HepG2 (cell line): ENCODE measurements around the gene CIAO3. TPM values are rescaled to one million over a fixed set of nuclear protein-coding genes. Genes with fewer than 3 reads are reported as not detected.

Experiments used
- DDIT3 ChIP-seq: sonication (generic); formaldehyde crosslinking; IDR thresholded peaks from 2 replicates; pipeline ENCODE4 v1.4.0; 2020; ENCODE audit warnings: mild to moderate bottlenecking, missing genetic modification reagents
- ELF1 ChIP-seq: sonication (generic); formaldehyde crosslinking; IDR thresholded peaks from 2 replicates; pipeline ENCODE4 v1.4.0; 2020; ENCODE audit warnings: missing genetic modification reagents
- FOXK2 ChIP-seq: fragments of 450-650 bp; IDR thresholded peaks from 2 replicates; pipeline ENCODE4 v1.6.1; 2016
- KLF15 ChIP-seq: sonication (generic); formaldehyde crosslinking; IDR thresholded peaks from 2 replicates; pipeline ENCODE4 v1.8.1; 2023; ENCODE audit warnings: borderline replicate concordance, mild to moderate bottlenecking, inconsistent platforms, missing genetic modification reagents, mixed read lengths
- MZF1 ChIP-seq: sonication (generic); formaldehyde crosslinking; IDR thresholded peaks from 2 replicates; pipeline ENCODE4 v1.8.1; 2023; ENCODE audit warnings: mild to moderate bottlenecking, missing genetic modification reagents, borderline replicate concordance
- NFATC3 ChIP-seq: sonication (generic); formaldehyde crosslinking; IDR thresholded peaks from 2 replicates; pipeline ENCODE4 v1.5.1; 2020; ENCODE audit warnings: mild to moderate bottlenecking, missing genetic modification reagents
- REXO4 ChIP-seq: sonication (generic); formaldehyde crosslinking; IDR thresholded peaks from 2 replicates; pipeline ENCODE4 v1.8.0; 2022; ENCODE audit warnings: missing genetic modification reagents, mild to moderate bottlenecking, borderline replicate concordance
- SP140L ChIP-seq: sonication (generic); formaldehyde crosslinking; IDR thresholded peaks from 2 replicates; pipeline ENCODE4 v1.4.0; 2020; ENCODE audit warnings: missing genetic modification reagents, borderline replicate concordance
- SYNCRIP ChIP-seq: fragments of 200-400 bp; formaldehyde crosslinking; IDR thresholded peaks from 2 replicates; pipeline ENCODE4 v1.6.1; 2018; ENCODE audit warnings: mild to moderate bottlenecking, low read depth, low read length; ENCODE audit not compliant: insufficient read depth
- TBX3 ChIP-seq: fragments of 450-650 bp; IDR thresholded peaks from 2 replicates; pipeline ENCODE4 v1.6.1; 2017; ENCODE audit warnings: antibody characterized with exemption, mild to moderate bottlenecking, inconsistent platforms, borderline replicate concordance
- TCF7 ChIP-seq: sonication (generic); IDR thresholded peaks from 2 replicates; pipeline ENCODE4 v1.6.1; 2016; ENCODE audit warnings: antibody characterized with exemption, low read depth
- THRA ChIP-seq: sonication (generic); formaldehyde crosslinking; IDR thresholded peaks from 2 replicates; pipeline ENCODE4 v1.4.0; 2020; ENCODE audit warnings: missing genetic modification reagents, borderline replicate concordance
- ZBTB10 ChIP-seq: sonication (generic); formaldehyde crosslinking; IDR thresholded peaks from 2 replicates; pipeline ENCODE4 v1.4.0; 2020; ENCODE audit warnings: missing genetic modification reagents, borderline replicate concordance
- ZBTB39 ChIP-seq: sonication (generic); formaldehyde crosslinking; IDR thresholded peaks from 2 replicates; pipeline ENCODE4 v1.5.0; 2020; ENCODE audit warnings: missing genetic modification reagents
- ZBTB49 ChIP-seq: sonication (generic); formaldehyde crosslinking; IDR thresholded peaks from 2 replicates; pipeline ENCODE4 v1.4.0; 2020; ENCODE audit warnings: missing genetic modification reagents, borderline replicate concordance
- ZFP82 ChIP-seq: sonication (generic); formaldehyde crosslinking; IDR thresholded peaks from 2 replicates; pipeline ENCODE4 v1.5.1; 2020; ENCODE audit warnings: mild to moderate bottlenecking, missing genetic modification reagents, borderline replicate concordance
- ZKSCAN8 ChIP-seq: IDR thresholded peaks from 2 replicates; pipeline ENCODE4 v1.6.1; 2016; ENCODE audit warnings: borderline replicate concordance, missing genetic modification reagents, missing compliant biosample characterization
- ZMAT3 ChIP-seq: sonication (generic); formaldehyde crosslinking; conservative IDR thresholded peaks from 2 replicates; pipeline ENCODE4 v1.7.0; 2021; ENCODE audit warnings: missing genetic modification reagents
- ZNF124 ChIP-seq: sonication (generic); formaldehyde crosslinking; IDR thresholded peaks from 2 replicates; pipeline ENCODE4 v1.4.0; 2020; ENCODE audit warnings: missing genetic modification reagents
- ZNF17 ChIP-seq: sonication (generic); formaldehyde crosslinking; IDR thresholded peaks from 2 replicates; pipeline ENCODE4 v1.5.0; 2020; ENCODE audit warnings: mild to moderate bottlenecking, missing genetic modification reagents
- ZNF792 ChIP-seq: IDR thresholded peaks from 2 replicates; pipeline ENCODE4 v1.6.1; 2016
- polyA plus RNA-seq, 8 experiments: library from polyadenylated mRNA; depleted of rRNA in 3 of 8; stranded (reverse) in 7 of 8; unstranded in 1 of 8; fragments of >200 nt; fragmentation: Illumina TruSeq in 4 of 8; extraction: Trizol in 4 of 8; gene quantifications; 2 replicates each; pipeline versions ENCODE4 v1.2.1 to v1.2.3, GENCODE V29; 2011 to 2016; ENCODE audit warnings: low read depth in 4 of 8, missing spikeins in 1 of 8, mixed read lengths in 1 of 8; ENCODE audit not compliant: insufficient read depth in 1 of 8
- total RNA-seq, 5 experiments: library from RNA; depleted of rRNA; stranded (reverse); fragments of >200 nt; fragmentation: Illumina TruSeq; extraction: Trizol; gene quantifications; 2 replicates each; pipeline ENCODE4 v1.2.3, GENCODE V29; 2016; ENCODE audit warnings: low read depth in 1 of 5

Gene CIAO3
- total and polyA plus RNA-seq, 2 of the 13 experiments (the other 11 are each of a cell fraction or from before 2014, with no cell fraction given), result 21.7 to 25.0 TPM

GRCh38 chr16:679814-680624, 60.8 kb downstream of the CIAO3 start, which contains the start of gene STUB1 (continued):
- TF ChIP-seq ZBTB49 (CRISPR knock-in tag), result no peak
- TF ChIP-seq ZNF792, result no peak
- TF ChIP-seq SYNCRIP, result no peak
- TF ChIP-seq ZMAT3 (CRISPR knock-in tag), result no peak; the same call in 1 of the 2 replicates
- TF ChIP-seq MZF1, result no peak
- TF ChIP-seq NFATC3 (CRISPR knock-in tag), result no peak
- TF ChIP-seq ZBTB10 (CRISPR knock-in tag), result no peak
- TF ChIP-seq SP140L (CRISPR knock-in tag), result no peak
- TF ChIP-seq FOXK2, result no peak
- no peak for TF ChIP-seq KLF15 (CRISPR knock-in tag)
- no peak for TF ChIP-seq ZNF124
- TF ChIP-seq ZBTB39 (CRISPR knock-in tag), result no peak
- TF ChIP-seq ZKSCAN8, result no peak
- TF ChIP-seq ZFP82 (CRISPR knock-in tag), result no peak
- TF ChIP-seq REXO4 (CRISPR knock-in tag), result no peak
- TF ChIP-seq ZNF17 (CRISPR knock-in tag), result no peak
- TF ChIP-seq ELF1 (CRISPR knock-in tag), result no peak
- TF ChIP-seq DDIT3 (CRISPR knock-in tag), result no peak
- no peak for TF ChIP-seq TCF7
- TF ChIP-seq TBX3, result no peak
- no peak for TF ChIP-seq THRA (CRISPR knock-in tag)
